Measurements from ENCODE around the gene C1QBP.
"Not testable (repeated sequence)": the region's sequence is repeated elsewhere in the genome, so short reads cannot be mapped to it uniquely, and the experiment has no call there.

DNA sequence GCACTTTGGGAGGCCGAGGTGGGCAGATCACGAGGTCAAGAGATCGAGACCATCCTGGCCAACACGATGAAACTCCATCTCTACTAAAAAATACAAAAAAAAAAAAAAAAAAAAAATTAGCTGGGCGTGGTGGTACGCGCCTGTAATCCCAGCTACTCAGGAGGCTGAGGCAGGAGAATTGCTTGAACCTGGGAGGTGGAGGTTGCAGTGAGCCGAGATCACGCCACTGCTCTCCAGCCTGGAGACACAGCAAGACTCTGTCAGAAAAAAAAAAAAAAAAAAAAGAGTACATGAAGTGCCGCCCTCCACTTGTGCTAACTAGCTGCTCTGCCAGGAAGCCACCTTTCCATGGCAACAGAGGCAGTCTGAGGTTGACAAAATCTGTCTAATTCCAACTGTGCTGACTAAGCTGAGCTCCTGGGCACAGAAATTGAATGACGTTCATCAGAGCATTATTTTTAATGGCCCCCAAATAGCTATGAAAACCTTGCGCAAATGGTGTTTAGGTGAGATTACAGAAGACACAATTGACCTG, 3.1 kb downstream of the C1QBP start:
- TF ChIP-seq HNF4A (conservative IDR thresholded peaks at IDR 0.05); RAD21 (IDR thresholded peaks at IDR 0.05); GABPA (IDR thresholded peaks at IDR 0.05 in 1 of 2, conservative IDR thresholded peaks at IDR 0.05 in 1 of 2): not testable (repeated sequence)
- TF ChIP-seq, protein P1, sequence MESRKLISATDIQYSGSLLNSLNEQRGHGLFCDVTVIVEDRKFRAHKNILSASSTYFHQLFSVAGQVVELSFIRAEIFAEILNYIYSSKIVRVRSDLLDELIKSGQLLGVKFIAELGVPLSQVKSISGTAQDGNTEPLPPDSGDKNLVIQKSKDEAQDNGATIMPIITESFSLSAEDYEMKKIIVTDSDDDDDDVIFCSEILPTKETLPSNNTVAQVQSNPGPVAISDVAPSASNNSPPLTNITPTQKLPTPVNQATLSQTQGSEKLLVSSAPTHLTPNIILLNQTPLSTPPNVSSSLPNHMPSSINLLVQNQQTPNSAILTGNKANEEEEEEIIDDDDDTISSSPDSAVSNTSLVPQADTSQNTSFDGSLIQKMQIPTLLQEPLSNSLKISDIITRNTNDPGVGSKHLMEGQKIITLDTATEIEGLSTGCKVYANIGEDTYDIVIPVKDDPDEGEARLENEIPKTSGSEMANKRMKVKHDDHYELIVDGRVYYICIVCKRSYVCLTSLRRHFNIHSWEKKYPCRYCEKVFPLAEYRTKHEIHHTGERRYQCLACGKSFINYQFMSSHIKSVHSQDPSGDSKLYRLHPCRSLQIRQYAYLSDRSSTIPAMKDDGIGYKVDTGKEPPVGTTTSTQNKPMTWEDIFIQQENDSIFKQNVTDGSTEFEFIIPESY (IDR thresholded peaks at IDR 0.05): not testable (repeated sequence)
- TF ChIP-seq, protein P2, sequence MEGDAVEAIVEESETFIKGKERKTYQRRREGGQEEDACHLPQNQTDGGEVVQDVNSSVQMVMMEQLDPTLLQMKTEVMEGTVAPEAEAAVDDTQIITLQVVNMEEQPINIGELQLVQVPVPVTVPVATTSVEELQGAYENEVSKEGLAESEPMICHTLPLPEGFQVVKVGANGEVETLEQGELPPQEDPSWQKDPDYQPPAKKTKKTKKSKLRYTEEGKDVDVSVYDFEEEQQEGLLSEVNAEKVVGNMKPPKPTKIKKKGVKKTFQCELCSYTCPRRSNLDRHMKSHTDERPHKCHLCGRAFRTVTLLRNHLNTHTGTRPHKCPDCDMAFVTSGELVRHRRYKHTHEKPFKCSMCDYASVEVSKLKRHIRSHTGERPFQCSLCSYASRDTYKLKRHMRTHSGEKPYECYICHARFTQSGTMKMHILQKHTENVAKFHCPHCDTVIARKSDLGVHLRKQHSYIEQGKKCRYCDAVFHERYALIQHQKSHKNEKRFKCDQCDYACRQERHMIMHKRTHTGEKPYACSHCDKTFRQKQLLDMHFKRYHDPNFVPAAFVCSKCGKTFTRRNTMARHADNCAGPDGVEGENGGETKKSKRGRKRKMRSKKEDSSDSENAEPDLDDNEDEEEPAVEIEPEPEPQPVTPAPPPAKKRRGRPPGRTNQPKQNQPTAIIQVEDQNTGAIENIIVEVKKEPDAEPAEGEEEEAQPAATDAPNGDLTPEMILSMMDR (IDR thresholded peaks at IDR 0.05; ENCODE audit: low read depth, low read length, missing input control): not testable (repeated sequence)
